Progenitor cell of endocrine pancreas (in vitro differentiated cells): ENCODE measurements around the gene CHADL. TPM values are rescaled to one million over a fixed set of nuclear protein-coding genes. Genes with fewer than 3 reads are reported as not detected.

ENCODE experiments used
- DNase-seq: peaks from one replicate; pipeline ENCODE4 v3.0.0; 2021; ENCODE audit warnings: low spot score; ENCODE audit not compliant: unreplicated experiment
- H3K27ac Mint-ChIP-seq: 2 replicates; pipeline ENCODE4 v1.8.0; 2021; ENCODE audit warnings: mild to moderate bottlenecking, moderate library complexity, mixed read lengths
- H3K27me3 Mint-ChIP-seq: 2 replicates; pipeline ENCODE4 v1.8.0; 2021; ENCODE audit warnings: mixed read lengths
- H3K36me3 Mint-ChIP-seq: 2 replicates; pipeline ENCODE4 v1.8.0; 2022; ENCODE audit warnings: mixed read lengths; ENCODE audit not compliant: insufficient read depth
- H3K4me1 Mint-ChIP-seq: 2 replicates; pipeline ENCODE4 v1.8.0; 2021; ENCODE audit warnings: low read depth, mixed read lengths
- H3K4me3 Mint-ChIP-seq: 2 replicates; pipeline ENCODE4 v1.8.0; 2021; ENCODE audit warnings: low read depth, mild to moderate bottlenecking, moderate library complexity, mixed read lengths
- H3K9me3 Mint-ChIP-seq: 2 replicates; pipeline ENCODE4 v1.8.0; 2021; ENCODE audit warnings: low read depth, mixed read lengths
- total RNA-seq: library from RNA; stranded (reverse); gene quantifications from 2 replicates; pipeline ENCODE4 v1.2.1, GENCODE V29; 2021
- TF ChIP-seq, protein P1 (sequence below): fragments of 200-600 bp; sonication (generic); IDR thresholded peaks from one replicate; pipeline ENCODE4 v1.5.0; 2021; ENCODE audit warnings: antibody characterized with exemption, mild to moderate bottlenecking; ENCODE audit not compliant: unreplicated experiment

The CHADL gene
- total RNA-seq, 1 donor from 2014 or later: 3.1 TPM

DNA sequence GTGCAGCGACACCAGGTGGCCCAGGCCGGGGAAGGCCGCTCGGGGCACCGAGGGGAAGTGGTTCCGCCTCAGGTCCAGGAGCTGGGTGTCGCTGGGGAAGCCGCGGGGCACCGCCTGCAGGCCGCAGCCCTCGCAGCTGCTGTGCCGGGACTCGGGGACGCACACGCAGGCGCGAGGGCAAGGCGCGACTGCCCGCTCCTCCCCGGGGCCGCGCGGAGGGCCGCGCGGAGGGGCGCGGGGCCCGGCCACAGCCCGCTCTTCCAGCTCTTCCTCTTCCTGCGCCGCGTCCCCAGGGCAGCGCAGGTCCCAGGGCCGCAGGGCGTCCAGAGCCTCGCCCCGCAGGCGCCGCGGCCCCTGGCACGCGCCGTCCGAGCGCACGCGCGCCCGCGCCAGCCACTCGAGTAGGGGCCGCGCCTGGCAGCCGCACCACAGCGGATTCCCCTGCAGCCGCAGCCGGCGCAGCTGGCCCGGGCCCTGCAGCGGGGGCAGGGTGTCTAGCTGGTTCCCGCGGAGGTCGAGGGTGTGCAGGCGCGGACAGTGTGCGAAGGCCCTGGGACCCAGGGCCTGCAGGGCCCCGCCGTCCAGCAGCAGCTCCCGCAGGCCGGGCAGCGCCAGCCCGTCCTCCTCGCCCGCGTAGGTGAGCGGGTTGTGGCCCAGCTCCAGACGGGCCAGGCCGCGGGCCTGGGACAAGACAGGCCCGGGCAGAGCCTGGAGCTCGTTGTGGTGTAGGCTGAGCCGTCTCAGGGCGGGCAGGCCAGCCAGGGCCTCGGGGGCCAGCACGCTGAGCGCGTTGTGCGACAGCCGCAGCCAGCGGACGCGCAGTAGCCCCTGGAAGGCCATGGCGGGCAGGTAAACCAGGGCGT, 2.8 kb downstream of the CHADL start:
- Mint-ChIP-seq H3K9me3 (no peaks in the 10 kb centered on the region), H3K36me3 (no peaks in the 10 kb centered on the region), H3K4me1 (peaks cover 2% of the 10 kb centered on the region), H3K4me3 (no peak overlapping the region), H3K27ac (no peak overlapping the region), H3K27me3 (peaks cover 3% of the 10 kb centered on the region)
- peak; percentile 75 for DNase-seq
- TF ChIP-seq, protein P1, sequence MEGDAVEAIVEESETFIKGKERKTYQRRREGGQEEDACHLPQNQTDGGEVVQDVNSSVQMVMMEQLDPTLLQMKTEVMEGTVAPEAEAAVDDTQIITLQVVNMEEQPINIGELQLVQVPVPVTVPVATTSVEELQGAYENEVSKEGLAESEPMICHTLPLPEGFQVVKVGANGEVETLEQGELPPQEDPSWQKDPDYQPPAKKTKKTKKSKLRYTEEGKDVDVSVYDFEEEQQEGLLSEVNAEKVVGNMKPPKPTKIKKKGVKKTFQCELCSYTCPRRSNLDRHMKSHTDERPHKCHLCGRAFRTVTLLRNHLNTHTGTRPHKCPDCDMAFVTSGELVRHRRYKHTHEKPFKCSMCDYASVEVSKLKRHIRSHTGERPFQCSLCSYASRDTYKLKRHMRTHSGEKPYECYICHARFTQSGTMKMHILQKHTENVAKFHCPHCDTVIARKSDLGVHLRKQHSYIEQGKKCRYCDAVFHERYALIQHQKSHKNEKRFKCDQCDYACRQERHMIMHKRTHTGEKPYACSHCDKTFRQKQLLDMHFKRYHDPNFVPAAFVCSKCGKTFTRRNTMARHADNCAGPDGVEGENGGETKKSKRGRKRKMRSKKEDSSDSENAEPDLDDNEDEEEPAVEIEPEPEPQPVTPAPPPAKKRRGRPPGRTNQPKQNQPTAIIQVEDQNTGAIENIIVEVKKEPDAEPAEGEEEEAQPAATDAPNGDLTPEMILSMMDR: peak; percentile 77

DNA sequence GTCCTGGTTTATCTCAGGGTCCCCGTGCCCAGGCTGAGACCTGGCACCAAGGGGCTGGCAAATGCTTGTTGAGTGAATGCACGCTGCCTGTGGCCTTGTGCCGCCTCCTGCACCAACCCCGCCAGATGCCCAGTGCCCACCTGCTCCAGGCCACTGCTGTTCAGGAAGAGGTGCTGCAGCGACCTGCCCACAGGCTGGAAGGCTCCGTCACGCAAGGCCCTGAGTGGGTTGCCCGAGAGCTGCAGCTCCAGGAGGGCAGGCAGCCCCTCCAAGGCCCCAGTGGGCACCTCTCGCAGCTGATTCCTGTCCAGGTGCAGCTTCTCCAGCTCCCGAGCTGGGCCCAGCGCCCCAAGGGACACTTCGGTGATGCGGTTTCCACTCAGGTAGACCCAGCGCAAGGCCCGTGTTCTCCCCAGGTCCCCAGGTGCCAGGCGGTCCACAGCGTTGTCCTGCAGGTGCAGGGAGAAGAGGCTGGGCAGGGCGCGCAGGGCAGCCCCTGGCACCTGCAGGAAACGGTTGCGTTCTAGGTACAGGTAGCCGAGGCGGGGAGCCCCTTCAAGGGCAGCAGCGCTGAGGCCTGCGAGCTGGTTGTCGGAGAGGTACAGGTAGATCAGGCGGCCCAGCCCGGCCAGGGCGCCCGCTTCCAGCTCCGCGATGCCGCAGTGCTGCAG, 3.6 kb downstream of the CHADL start:
- peak overlapping the region; percentile 70 for H3K4me3 Mint-ChIP-seq
- no peaks in the 10 kb centered on the region for H3K36me3 Mint-ChIP-seq
- DNase-seq: no peak
- peaks cover 2% of the 10 kb centered on the region for H3K4me1 Mint-ChIP-seq
- H3K27ac Mint-ChIP-seq: no peak overlapping the region
- TF ChIP-seq, protein P1: no peak
- H3K9me3 Mint-ChIP-seq: no peaks in the 10 kb centered on the region
- peaks cover 3% of the 10 kb centered on the region for H3K27me3 Mint-ChIP-seq

DNA sequence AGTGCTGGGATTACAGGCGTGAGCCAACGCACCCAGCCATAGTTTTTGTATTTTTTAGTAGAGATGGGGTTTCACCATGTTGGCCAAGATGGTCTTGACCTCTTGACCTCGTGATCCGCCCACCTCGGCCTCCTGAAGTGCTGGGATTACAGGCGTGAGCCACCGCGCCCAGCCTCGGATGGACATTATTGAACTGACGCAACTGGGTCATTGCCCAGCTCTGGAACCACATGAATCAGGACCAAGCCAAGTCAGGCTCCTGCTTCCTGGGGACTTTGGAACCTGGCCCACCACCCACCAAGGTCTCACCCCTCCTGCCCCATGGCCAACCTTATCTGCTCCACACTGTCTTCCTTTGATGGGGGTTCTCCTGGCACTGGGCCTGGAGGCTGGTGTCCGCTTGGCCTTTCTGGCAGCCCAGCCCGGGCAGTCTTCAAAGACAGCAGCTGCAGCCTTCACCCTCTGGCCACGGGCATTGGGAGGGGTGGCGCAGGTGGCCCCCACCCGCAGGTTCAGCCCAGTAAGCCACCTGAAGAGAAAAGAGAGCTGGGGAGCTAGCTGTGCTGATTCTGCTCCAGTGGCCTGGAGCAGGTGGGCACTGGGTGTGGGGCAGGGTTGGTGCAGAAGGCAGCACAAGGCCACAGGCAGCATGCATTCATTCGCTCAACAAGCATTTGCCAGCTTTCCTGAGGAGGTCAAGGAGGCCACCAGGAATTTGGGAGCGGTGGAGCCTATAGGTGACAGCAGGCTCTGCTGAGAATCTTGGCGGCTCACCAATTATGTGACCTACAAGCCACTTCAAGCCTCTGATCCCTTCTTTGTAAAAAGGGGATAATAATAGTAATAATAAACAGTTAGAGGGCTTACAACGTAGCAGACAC, 5.7 kb downstream of the CHADL start:
- TF ChIP-seq, protein P1: no peak
- Mint-ChIP-seq H3K4me1 (peaks cover 2% of the 10 kb centered on the region), H3K36me3 (peaks cover 2% of the 10 kb centered on the region), H3K27ac (no peak overlapping the region), H3K9me3 (no peaks in the 10 kb centered on the region), H3K4me3 (no peak overlapping the region), H3K27me3 (peaks cover 3% of the 10 kb centered on the region)
- no peak for DNase-seq

- H3K4me1 Mint-ChIP-seq: no peaks in the 10 kb centered on the region
- H3K9me3 Mint-ChIP-seq: no peaks in the 10 kb centered on the region
- TF ChIP-seq, protein P1: no peak
- DNase-seq: no peak
- peaks cover 4% of the 10 kb centered on the region for H3K36me3 Mint-ChIP-seq
- no peak overlapping the region for H3K4me3 Mint-ChIP-seq
- no peak overlapping the region for H3K27ac Mint-ChIP-seq
- no peaks in the 10 kb centered on the region for H3K27me3 Mint-ChIP-seq
Observed at GRCh38 chr22:41231369-41231768, 9.4 kb downstream of the CHADL start.

DNA sequence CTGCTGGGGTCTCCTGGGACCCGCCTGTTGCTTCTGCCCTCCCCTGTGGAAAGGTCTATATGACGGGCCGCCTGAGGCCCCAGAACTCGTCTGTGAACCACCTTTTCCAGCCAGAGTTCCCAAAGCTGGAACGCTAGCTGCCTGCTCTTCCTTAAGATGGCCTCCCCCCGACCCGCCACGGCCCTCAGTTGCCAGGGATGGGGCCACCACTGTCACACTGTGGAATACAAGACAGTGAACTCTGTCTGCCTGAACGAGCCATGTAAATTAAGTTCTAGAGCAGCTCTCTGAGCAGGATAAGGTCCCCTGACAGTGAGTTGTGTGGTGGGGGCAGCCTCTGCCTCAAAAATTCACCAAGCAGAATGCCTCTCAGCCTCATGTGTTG, 10.3 kb downstream of the CHADL start:
- Mint-ChIP-seq H3K36me3 (peaks cover 4% of the 10 kb centered on the region), H3K27ac (no peak overlapping the region), H3K4me1 (no peaks in the 10 kb centered on the region), H3K27me3 (no peaks in the 10 kb centered on the region), H3K4me3 (no peak overlapping the region), H3K9me3 (no peaks in the 10 kb centered on the region)
- no peak for DNase-seq
- TF ChIP-seq, protein P1: no peak
